IPS DF 6.9 (cell line): Measurements from ENCODE around the gene SLN.

Source experiments
- DNase-seq: peaks from one replicate; pipeline ENCODE4 v3.0.0-alpha.2; 2013; ENCODE audit warnings: low read depth, low spot score
- H3K27ac ChIP-seq: one replicate; pipeline ENCODE4 v1.5.1; 2013; ENCODE audit warnings: low read length, control low read depth
- H3K27me3 ChIP-seq: 2 replicates; pipeline ENCODE4 v1.6.1; 2013; ENCODE audit warnings: mild to moderate bottlenecking, low read length; ENCODE audit not compliant: control insufficient read depth, insufficient read depth
- H3K36me3 ChIP-seq: 2 replicates; pipeline ENCODE4 v1.6.1; 2013; ENCODE audit warnings: low read length; ENCODE audit not compliant: control insufficient read depth, insufficient read depth
- H3K4me1 ChIP-seq: 2 replicates; pipeline ENCODE4 v1.6.1; 2013; ENCODE audit warnings: low read length; ENCODE audit not compliant: control insufficient read depth, insufficient read depth
- H3K4me3 ChIP-seq: 2 replicates; pipeline ENCODE4 v1.5.1; 2013; ENCODE audit warnings: mild to moderate bottlenecking, low read length
- H3K9me3 ChIP-seq: 2 replicates; pipeline ENCODE4 v1.6.1; 2013; ENCODE audit warnings: low read length, inconsistent platforms; ENCODE audit not compliant: control insufficient read depth, insufficient read depth
- WGBS: extraction: QIAGEN DNeasy Blood & Tissue Kit; methylation state at CpG from one replicate; pipeline ENCODE4 v1.1.7; 2013; ENCODE audit warnings: mixed read lengths, missing lambda C conversion rate; ENCODE audit not compliant: insufficient read length, insufficient coverage; 5-methylcytosine and 5-hydroxymethylcytosine counted together

Gene SLN

GRCh38 chr11:107669893-107670601 lies 41.8 kb downstream of the SLN start:
- H3K27ac ChIP-seq, result no peak overlapping the region
- no peak for DNase-seq
- H3K36me3 ChIP-seq, result no peaks in the 10 kb centered on the region
- H3K4me1 ChIP-seq, result peaks cover 2% of the 10 kb centered on the region
- WGBS, result no CpG with 5 or more reads among the region's 4 CpGs
- H3K27me3 ChIP-seq, result no peaks in the 10 kb centered on the region
- no peaks in the 10 kb centered on the region for H3K9me3 ChIP-seq
- no peak overlapping the region for H3K4me3 ChIP-seq

GRCh38 chr11:107669191-107669740 lies 42.6 kb downstream of the SLN start:
- no peak overlapping the region for H3K27ac ChIP-seq
- H3K9me3 ChIP-seq, result no peaks in the 10 kb centered on the region
- WGBS, result no CpG with 5 or more reads among the region's 11 CpGs

DNA sequence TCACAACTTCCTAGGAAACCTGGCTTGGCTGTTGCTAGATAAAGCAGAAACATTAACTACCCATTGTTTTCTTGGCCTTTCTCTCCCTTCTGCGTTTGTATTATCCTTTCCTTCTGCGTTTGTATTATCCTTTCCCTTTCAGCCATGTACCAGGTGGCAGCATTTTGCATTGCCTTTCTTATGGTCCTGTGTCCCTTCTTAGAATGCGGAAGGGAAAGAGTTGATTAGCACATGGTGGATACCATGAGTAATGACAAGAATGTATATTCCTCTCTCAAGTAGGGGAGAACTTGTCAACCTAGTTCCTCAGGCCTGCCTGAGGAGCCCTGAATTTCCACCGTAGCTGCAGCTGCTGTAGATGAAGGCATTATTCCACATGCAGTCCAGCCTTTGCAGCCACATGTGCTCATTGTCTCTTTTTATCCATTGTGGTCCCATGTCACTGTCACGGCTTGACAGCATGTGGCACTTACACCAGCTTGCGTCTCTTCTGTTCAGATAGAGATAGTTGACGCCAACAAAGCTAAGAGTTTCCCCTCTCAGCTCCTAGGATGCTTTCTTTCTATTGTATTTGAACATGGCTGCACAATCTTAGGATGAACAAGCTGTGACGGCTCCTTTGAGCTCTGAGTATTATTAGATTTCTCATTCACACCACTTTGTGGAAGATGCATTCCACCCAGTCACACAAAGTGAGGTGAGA lies 44.8 kb downstream of the SLN start:
- Histone ChIP-seq H3K9me3 (no peaks in the 10 kb centered on the region), H3K36me3 (no peaks in the 10 kb centered on the region), H3K27me3 (no peaks in the 10 kb centered on the region), H3K4me3 (no peak overlapping the region), H3K27ac (no peak overlapping the region), H3K4me1 (peaks cover 2% of the 10 kb centered on the region)
- no CpG with 5 or more reads among the region's 8 CpGs for WGBS
- DNase-seq, result no peak

More at GRCh38 chr11:107669191-107669740, 42.6 kb downstream of the SLN start:
- H3K27me3 ChIP-seq, result no peaks in the 10 kb centered on the region
- no peak overlapping the region for H3K4me3 ChIP-seq
- H3K4me1 ChIP-seq, result peaks cover 2% of the 10 kb centered on the region
- no peak for DNase-seq
- no peaks in the 10 kb centered on the region for H3K36me3 ChIP-seq

DNA sequence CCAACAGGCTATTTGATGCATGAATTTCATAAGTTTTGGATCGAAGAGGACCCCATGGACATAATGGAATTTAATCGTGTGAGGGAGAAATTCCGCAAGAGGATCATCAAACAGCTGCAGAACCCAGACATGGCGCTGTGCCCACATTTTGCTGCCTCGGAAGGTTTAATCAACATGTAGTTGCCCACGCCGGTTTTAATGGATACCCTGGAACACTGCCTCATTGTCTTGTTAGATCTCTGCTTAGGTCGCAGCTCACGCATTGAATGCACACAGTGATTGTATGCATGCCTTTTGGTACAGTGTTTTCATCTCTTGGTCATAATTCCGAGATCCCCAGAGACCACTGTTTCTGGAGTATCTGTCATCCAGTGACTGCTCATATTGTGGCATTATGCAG lies 46.8 kb downstream of the SLN start:
- Histone ChIP-seq H3K4me3 (no peak overlapping the region), H3K27ac (no peak overlapping the region), H3K36me3 (no peaks in the 10 kb centered on the region), H3K4me1 (peaks cover 2% of the 10 kb centered on the region), H3K9me3 (no peaks in the 10 kb centered on the region), H3K27me3 (no peaks in the 10 kb centered on the region)
- WGBS, result no CpG with 5 or more reads among the region's 10 CpGs
- no peak for DNase-seq

GRCh38 chr11:107661656-107662055 lies 50.2 kb downstream of the SLN start:
- Histone ChIP-seq H3K4me3 (no peak overlapping the region), H3K9me3 (no peaks in the 10 kb centered on the region), H3K27me3 (no peaks in the 10 kb centered on the region), H3K36me3 (no peaks in the 10 kb centered on the region), H3K27ac (no peak overlapping the region), H3K4me1 (peaks cover 4% of the 10 kb centered on the region; the same call in 1 of the 2 replicates)
- DNase-seq, result no peak
- no CpG with 5 or more reads among the region's 1 CpG for WGBS

DNA sequence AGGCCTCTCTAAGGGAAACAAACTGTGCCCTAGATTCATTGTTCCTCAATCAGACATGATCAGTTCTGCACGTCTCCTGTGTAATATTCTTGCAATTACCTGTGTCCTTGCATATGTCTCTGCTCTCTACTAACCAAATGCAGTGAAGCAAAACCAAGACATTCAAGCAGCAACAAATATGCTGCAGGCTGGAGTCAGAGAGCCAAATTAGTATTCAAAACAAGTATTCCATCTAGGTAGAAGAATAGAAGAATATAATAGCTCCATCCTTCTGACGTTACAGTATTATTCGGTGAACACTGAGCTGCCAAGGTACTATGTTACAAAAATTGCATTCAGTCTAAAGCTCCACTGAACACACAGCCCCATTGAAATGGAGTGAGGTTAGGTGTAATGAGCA lies 51.8 kb downstream of the SLN start:
- Histone ChIP-seq H3K27ac (no peak overlapping the region), H3K4me1 (peaks cover 4% of the 10 kb centered on the region; the same call in 1 of the 2 replicates), H3K36me3 (no peaks in the 10 kb centered on the region), H3K9me3 (no peaks in the 10 kb centered on the region), H3K27me3 (no peaks in the 10 kb centered on the region), H3K4me3 (no peak overlapping the region)
- no peak for DNase-seq
- no CpG with 5 or more reads among the region's 3 CpGs for WGBS

DNA sequence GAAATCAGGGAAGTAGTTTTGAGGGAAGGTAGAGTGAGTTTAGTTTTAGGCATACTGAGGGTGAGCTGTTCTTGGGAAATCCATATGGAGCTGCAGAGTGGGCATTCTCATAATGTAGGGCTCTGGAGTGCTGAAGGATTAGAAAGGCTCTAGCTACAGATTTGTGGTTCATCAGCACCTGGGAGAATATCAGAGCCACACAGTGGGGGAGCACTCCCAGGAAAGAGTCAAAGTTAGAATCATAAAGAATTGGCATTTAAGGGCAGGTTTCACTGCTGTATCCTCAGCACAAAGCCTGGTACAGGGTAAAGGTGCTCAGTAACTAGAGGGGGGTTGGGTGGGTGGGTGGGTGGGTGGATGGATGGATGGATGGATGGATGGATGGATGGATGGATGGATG lies 52.5 kb downstream of the SLN start:
- Histone ChIP-seq H3K27ac (no peak overlapping the region), H3K4me3 (no peak overlapping the region), H3K27me3 (no peaks in the 10 kb centered on the region), H3K4me1 (peaks cover 4% of the 10 kb centered on the region; the same call in 1 of the 2 replicates), H3K9me3 (no peaks in the 10 kb centered on the region), H3K36me3 (no peaks in the 10 kb centered on the region)
- DNase-seq, result no peak
